Forelimb muscle (tissue), 1 donor: ENCODE data around the gene CEP55. TPM values are rescaled to one million over a fixed set of nuclear protein-coding genes. Genes with fewer than 3 reads are reported as not detected.
"Not testable (repeated sequence)": the region's sequence is repeated elsewhere in the genome, so short reads cannot be mapped to it uniquely, and the experiment has no call there.

ENCODE experiments used
- DNase-seq: peaks from one replicate; pipeline ENCODE4 v3.0.0-alpha.2; 2013; ENCODE audit warnings: low read depth
- polyA plus RNA-seq: library from polyadenylated mRNA; unstranded; fragments of 120-200 nt; gene quantifications from one replicate; pipeline ENCODE4 v1.2.1, GENCODE V29; 2013; ENCODE audit not compliant: insufficient read length

The CEP55 gene
- 6.2 TPM for polyA plus RNA-seq

GRCh38 chr10:93496322-93497041 lies at the start of gene CEP55:
TSS of gene CEP55 (plus strand) at chr10:93496612. CDS start at chr10:93500052, 3,440 bp downstream.
- no peak for DNase-seq

DNA sequence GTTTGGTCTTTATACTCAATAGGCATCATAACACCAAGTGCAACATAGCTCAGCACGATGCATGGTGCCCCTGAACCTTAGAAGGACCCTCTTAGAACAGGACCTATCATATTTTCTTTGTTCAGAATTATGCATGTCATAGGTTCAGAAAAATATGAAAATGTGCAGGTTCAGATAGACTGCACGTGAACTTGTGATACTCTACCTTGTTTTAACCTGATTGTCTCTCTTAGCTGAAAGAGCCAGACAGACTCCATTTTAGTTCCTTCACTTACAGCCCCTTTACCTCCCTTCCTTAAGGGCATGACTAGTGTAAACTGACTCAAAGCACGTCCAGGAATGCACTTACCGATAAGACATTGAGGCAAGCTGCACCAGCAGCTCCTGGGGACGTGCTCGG lies 49.4 kb upstream of the CEP55 start:
- DNase-seq = no peak

DNA sequence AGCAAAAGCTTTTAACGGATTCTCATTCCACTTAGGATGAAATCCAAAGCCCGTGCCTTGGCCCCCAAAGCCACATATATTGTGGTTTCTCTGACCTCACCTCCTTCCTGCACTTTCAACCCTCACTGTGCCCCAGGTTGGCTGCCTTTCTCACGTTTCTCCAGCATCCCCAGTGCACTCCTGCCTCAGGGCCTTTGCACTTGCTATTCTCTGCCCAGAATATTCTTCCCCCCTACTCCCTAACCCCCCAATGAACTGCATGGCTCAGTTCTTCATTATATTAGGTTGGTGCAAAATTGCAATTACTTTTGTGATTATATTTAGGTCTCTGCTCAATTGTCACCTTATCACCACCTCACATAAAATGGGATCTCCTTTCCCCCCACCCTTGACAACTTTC lies 48.4 kb upstream of the CEP55 start:
- no peak for DNase-seq

DNA sequence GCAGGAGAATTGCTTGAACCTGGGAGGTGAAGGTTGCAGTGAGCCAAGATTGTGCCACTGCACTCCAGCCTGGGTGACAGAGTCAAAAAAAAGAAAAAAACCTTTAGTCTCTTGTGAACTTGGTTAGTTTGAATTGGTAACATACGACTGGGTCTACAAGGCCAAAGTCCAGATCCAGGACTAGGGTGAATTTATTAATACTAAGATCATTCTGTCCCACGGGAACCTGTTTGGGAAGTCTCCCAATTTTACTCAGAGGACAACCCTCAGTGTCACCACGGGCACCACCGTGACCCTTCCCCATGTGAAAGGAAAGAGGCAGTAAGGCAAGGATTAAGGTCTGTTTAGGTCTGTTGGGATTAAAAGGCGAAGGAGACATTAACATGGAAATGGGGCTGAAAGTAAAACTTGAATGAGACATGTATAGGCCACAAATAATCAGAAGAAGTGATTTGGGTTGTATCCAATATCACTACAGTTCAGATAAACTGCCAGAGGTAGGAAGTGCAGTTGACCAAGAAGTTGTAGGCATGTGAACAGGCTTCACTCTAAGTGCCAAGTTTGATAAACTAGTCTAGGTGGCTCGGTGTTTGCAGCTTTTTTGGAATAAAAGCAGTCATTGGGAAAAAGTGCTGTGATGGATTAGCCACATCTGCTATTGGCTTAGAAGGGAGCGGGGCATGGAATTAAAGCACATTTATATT lies 45.0 kb upstream of the CEP55 start:
- DNase-seq = no peak

GRCh38 chr10:93452143-93452542 lies 44.3 kb upstream of the CEP55 start:
- DNase-seq = no peak

- no peak for DNase-seq
Observed at GRCh38 chr10:93454146-93454545, 42.3 kb upstream of the CEP55 start.

DNA sequence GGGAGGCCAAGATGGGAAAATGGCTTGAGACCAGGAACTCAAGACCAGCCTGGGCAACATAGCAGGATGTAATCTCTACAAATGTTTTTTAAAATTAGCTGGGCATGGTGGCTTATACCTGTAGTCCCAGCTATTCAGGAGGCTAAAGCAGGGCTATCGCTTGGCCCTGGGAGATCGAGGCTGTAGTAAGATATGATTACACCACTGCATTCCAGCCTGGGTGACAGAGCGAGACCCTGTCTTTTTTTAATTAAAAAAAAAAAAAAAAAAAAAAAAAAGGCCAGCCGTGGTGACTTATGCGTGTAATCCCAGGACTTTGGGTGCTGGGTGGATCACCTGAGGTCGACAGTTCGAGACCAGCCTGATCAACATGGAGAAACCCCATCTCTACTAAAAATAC lies 41.7 kb upstream of the CEP55 start:
- no peak for DNase-seq

GRCh38 chr10:93456480-93456879 lies 39.9 kb upstream of the CEP55 start:
- no peak for DNase-seq

- DNase-seq = no peak
Observed at GRCh38 chr10:93457511-93457910, 38.9 kb upstream of the CEP55 start.

DNA sequence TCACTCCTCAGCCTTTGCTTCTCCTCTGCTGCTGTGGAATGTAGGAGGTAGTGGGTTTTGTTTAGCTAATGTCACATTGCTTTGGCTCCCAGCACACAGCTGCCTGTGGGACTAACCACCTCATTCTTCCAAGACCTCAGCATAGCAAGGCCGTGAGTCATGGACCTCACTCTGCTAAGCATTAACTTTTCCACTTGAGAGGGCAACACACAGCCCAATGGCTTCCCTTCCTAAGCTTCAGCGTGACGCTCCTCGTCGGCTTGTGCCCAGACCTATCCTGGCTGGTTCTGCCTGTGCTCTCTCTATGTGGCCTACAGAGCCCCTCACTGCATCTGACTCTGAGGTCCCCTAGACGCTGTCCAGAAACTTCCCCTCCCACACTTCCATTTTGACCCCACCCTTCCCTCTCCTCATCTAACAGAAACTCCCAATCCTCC lies 37.6 kb upstream of the CEP55 start:
- DNase-seq = no peak

GRCh38 chr10:93459466-93459865 lies 36.9 kb upstream of the CEP55 start:
- no peak for DNase-seq

GRCh38 chr10:93461109-93461806 lies 35.2 kb upstream of the CEP55 start:
- no peak for DNase-seq

- no peak for DNase-seq
Observed at GRCh38 chr10:93461807-93462178, 34.6 kb upstream of the CEP55 start.

DNA sequence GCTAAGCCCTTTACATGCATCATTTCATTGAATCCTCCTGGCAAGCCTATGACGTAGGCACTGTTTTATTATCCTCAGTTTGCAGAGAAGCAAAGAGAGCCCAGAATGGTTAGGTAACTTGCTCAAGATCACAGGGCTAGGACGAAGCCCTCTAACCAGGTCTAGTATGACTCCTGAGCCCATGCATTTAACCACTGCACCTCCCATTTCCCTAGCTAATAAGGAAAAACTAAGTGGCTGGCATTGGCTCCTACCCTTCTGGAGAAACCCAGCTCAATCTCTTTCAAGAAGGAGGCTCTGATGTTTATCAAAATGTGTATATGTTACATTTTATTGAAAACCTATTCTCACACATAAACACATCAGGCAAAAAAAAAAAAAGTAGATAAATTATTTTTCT lies 34.0 kb upstream of the CEP55 start:
- DNase-seq = no peak

DNA sequence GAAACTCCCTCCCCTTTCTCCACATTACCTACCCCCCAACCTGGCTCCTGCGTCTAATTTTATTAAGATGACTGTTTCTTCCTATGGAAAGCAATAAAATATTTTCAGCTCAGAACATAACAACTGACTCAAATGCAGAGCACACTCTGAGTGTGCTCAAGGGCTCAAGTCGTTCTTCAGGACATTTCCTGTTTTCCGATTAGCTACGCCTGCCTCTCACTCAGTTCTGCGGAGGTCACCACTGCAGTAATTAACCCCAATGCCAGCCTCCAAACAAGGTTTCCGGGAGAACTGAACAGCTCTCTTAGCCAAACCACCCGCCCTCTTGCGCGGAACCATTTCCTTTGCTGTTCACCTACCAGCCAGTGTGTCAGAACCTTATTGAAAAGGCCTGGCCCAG lies 33.5 kb upstream of the CEP55 start:
- DNase-seq = no peak

- no peak for DNase-seq
Observed at GRCh38 chr10:93463723-93464476, 32.5 kb upstream of the CEP55 start.

DNA sequence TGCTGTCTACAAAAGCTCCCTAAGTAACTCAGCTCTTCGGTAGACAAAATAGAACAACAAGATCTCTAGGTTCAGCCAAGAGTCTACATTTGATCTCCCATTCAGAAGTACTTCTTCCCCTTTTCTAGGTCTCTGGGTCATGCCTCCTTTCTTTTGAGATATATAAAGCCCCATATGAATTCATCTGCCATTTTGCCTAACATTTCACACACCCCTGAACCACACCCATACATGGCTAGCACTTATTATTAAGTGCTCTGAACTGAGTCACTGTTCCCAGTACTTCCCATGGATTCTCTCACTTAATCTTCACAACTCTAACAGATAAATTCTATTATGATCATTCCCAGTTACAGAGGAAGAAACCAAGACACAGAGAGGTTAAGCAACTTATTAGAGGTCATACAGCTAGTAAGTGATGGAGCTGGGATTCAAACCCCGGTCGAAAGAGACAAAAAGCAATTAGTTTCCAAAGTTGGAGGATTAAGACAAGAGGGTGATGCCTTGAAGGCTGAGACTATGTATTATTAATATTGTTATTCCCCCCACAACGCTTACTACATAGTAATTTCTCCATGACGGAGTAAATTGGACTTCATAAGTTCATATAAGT lies 31.5 kb upstream of the CEP55 start:
- DNase-seq = no peak

GRCh38 chr10:93465806-93466675 lies 30.4 kb upstream of the CEP55 start:
- DNase-seq = no peak

GRCh38 chr10:93467635-93468034 lies 28.8 kb upstream of the CEP55 start:
- DNase-seq = not testable (repeated sequence)

DNA sequence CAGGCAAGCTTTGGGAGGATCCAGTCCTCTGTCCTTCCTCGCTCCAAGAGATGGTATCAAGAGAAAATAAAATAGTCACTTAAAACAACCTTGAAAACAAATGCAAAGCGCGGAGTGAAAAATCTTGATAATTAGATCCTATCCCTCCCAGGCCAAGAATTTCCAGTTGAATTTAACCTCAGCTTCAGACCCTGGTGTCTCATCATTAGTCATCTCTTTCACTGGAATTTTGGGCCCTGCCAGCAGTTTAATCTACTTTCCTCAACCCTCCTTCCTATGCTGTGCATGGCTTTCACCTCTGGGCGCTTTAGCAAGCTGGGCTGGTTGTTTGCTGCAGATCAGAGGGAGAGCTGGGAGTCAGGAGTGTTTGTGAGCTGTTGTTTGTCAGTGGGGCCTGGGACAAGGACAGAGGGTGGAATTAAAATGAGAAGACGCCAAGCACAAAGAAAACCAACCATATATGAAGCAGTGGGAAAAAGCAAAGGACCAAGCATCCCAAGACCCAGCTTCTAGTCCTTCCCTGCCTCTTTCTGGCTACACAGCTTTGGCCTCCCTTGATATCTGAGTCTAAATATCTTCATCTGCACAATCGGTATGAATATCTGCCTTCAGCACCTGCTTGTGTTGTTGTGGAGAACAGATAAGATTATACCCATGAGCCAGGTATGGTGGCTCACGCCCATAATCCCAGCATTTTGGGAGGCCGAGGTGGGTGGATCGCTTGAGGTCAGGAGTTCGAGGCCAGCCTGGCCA lies 27.8 kb upstream of the CEP55 start:
- DNase-seq = no peak
